Germinal center (tissue), 1 donor: ENCODE measurements around the gene SAE1.

Experiments used
- DNase-seq: peaks from one replicate; pipeline ENCODE4 v3.0.0; 2012; ENCODE audit warnings: mixed read lengths, low spot score

The SAE1 gene

DNA sequence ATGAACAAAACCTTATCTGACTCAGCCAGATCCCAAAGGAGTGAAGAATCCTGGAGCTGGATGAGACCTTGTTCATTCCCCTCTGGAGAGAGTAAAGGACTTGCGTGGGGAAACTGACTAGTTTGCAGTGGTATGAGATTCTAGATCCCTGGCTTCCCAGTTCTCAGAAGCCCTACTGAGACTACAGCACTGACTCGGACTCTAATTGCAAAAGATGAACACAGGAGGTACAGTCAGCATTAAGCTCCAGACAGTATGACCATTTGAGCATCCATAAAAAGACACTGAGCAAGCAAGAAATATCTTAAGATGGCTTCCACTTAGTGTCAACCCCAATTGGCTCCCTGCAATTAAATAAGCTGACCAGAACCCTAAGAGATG, 23.8 kb upstream of the SAE1 start:
- DNase-seq = no peak

- DNase-seq = no peak
Measured at GRCh38 chr19:47107202-47107952, 23.3 kb upstream of the SAE1 start.

DNA sequence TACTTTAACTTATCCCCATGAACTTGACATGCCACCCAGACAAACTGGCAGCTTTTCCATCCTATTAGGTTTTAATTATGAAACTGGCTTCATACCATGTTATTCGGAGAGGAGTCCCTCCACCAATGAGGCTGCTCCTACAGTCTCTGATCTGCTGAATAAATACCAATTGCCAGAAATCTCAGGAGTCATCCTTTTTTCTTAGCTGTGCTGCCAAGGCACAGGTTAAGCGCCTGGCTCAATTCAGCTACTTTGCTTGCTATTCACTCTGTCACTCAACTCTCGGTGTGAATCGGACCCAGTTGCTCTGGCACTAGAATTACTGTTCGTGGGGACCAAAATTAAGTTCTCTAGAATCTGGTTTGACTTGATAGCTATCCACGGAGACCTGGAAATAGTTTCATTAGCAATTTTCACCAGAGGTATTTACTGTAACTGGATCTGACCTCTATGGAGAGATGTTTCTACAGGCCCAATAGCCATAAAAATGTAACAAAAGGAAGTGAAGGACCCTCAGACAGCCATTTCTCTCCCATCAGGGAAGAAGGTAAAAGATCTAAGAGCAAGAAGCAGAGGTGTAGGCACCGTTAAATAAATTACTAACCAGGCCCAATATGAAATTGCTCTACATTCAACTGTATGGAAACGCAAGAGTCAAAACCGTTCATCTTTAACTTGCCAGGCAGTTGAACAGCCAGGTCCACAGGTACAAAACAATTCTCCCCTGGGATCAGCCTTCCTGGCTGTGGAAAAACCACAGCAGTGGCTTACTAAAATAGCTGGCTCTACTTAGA, 22.5 kb upstream of the SAE1 start:
- no peak for DNase-seq

- no peak for DNase-seq
Measured at GRCh38 chr19:47109177-47109540, 21.5 kb upstream of the SAE1 start.

- no peak for DNase-seq
Measured at GRCh38 chr19:47109541-47110375, 20.9 kb upstream of the SAE1 start.

DNA sequence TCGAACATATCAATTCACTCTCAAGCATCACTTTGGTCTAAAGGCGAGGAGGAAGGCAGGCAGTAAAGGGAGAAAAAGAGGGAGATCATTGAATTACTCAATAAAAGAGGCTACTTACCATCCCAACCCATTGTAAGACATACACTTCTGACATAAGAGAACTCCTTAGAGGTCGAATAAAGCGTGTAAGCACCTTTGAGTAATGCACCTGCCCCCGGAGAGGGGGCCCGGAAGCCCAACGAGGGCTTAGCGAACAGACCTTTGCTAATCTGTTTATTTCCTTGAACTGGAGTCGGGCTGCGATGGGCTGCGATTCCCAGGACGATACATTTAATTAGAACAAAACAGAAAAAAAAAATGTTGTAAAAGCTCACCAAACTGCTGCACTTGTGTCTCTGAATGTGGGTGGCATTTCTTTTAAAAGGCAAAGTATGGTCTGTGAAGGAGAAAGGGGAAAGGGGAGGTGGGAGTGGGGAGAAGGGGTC, 20.1 kb upstream of the SAE1 start:
- no peak for DNase-seq

DNA sequence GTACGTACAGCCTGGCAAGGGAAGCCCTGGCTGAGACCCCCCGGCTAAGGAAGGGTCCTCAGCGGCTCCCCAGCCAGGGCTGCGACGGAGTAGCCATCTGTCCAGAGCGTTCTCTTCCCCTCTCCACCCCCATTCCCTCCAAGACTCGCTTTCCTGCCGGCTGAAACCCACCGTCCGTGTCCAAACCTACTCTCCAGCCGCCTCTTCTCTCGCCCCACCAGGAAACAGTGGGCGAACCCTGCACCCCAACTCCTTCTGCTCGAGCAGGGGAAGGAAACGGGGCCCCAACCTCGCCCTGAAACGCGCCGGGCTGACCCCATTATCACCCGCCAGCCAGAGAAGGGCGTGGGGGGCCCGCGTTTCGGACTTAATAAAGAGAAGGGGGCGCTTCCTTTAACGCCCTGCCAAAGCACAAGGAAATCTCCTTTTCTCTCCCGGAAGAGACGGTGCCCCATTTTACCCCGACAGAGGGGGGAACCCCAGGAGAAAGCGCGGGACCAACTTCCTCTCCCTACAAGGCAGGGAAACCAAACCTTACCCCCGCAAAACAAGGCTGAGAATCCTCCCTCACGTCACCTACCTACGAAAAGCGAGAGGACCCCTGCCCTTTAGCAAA, 19.5 kb upstream of the SAE1 start:
- DNase-seq = peak; percentile 44

- no peak for DNase-seq
Measured at GRCh38 chr19:47111682-47112165, 18.9 kb upstream of the SAE1 start.

DNA sequence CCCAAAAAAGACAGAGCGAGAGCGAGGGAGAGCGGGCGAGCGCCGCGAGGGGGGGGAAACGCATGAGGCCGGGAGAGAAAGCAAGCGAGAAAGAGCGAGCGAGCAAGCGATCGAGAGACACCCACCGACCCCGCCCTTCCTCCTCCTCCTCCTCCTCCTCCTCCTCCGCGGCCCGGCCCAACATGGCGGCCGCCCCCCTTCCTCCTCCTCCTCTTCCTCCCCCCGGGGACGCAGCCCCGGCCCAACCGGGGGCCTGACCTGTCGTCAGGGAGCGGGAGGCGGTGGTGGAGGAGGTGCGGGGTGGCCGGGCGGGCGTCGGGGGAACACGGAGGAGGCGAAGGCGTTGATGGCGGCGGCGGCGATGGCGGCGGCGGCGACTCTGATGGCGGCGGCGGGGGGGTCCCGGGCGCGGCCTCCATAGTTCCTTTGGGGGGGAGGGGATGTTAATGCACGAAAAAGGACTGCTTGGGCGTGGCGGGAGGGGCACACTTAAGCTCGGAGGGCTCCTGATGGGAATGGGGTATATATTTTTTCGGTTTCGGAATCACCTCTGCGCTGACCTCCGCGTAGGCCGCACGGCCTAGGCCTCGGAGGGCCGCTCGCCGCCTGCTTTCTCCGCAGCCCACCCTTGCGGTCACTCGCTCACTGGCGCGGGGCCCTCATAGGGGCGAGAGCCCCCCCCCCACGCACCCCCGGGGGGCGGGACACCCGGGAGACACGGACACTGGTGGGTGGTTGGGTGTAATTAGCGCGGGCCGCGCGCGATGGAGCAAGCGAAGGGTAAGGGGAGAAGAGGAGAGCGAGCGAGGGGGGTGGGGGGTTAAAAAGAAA, 18.3 kb upstream of the SAE1 start:
- DNase-seq = peak; percentile 82

DNA sequence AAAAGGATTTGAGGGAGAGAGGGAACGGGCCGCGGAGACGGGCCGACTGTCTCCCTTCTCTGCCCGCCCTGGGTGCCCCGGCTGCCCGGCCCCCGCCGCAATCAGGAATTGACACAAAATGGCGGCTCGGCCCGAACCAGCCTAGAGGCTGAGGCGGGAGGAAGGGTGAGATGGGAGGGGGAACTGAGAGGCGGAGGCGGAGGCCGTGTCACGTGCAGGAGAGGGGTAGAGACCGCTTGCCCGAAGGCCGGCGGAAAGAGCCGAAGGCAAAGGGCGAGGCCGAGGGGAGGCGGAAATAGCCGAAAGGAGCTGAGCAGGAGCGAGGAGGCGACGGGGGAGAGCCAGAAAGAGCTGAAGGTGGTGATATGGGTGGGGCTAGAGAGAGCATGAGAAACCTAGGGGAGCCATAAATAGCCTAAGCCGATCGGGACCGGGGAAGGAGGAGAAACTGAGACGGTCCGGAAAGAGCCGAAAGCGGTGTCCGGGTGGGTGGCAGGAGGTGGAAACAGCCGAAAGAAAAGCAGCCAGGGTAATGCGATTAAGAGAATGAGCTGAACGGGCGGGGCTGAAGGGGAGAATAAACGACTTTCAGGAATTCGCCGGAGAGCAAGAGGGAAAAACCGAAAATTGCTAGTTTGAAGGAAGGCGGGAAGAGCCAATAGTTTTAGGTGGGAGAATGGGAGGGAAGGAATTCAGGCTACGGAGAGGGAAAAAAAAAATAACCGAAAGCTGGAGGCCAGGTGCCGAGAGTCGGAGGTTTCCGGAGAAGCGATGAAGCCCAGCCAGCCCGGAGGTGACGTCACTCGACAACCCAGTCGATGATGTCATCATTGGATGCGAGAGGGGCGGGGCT, 17.4 kb upstream of the SAE1 start, which contains the start of gene ZC3H4:
TSS of gene ZC3H4 (minus strand) at position 780 of the 853 bp plus-strand sequence. CDS start 1,192 bp downstream, outside the sequence.
- peak; percentile 94 for DNase-seq

DNA sequence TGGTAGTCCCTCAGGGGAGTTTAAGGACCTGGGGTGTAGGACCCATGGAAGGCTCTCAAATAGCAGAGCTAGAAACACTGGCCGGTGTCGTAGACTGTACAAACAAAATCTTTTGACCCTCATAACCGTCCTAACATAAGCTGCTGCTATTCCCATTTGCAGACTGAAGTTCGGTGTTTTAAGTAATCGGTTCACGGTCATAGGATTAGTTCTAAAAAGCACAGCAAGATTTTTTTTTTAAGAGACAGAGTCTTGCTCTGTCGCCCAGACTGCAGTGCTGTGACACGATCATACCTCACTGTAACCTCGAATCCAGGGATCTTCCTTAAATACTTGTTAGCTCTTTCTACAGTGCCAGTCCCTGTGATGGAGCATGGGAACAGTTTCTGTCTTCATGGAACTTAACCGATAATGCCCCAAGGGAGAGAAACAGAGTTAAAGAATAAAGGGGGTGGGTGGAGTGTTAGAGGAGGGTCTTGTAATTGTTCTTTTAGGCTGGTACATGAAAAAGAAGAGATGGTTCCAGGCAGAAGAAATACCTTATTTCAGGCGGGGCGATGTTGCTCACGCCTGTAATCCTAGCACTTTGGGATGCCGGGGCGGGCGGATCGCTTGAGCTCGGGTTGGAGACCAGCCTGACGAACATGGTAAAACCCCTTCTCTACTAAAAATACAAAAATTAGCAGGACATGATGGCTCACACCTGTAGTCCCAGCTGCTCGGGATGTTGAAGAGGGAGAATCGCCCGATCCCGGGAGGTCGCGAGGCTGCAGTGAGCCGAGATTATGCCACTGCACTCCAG, 16.6 kb upstream of the SAE1 start:
- no peak for DNase-seq

GRCh38 chr19:47120470-47121067, 10.1 kb upstream of the SAE1 start:
- DNase-seq = no peak

DNA sequence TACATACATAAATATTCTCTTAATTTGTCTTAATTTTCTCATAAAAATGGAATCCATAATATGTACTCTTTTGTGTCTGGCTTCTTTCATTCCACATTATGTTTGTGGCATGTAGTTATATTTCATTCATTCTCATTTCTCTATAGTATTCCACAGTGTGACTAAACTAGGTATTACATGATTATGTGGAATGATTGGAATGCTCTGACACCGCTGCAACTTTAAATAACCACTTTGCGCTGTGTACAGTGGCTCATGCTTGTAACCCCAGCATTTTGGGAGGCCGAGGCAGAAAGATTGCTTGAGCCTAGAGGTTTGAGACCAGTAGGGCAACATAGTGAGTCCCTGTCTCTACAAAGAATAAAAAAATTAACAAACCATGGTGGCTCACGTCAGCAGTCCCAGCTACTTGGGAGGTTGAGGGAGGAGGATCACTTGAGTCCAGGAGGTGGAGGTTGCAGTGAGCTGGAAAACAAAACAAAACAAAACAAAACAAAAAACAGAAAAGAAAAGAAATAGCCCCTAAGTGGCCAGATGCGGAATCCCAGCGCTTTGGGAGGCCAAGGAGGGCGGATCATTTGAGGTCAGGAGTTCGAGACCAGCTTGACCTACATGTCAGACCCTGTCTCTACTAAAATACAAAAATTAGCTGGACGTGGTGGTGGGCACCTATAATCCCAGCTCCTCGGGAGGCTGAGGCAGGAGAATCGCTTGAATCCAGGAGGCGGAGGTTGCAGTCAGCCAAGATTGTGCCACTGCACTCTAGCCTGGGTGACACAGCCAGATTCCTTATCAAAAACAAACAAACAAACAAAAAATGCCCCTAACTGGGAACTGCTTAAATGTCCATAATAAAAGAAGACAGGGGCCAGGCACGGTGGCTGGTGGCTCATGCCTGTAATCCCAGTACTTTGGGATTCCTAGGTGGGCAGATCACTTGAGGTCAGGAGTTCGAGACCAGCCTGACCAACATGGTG, 8.0 kb upstream of the SAE1 start:
- DNase-seq = no peak

DNA sequence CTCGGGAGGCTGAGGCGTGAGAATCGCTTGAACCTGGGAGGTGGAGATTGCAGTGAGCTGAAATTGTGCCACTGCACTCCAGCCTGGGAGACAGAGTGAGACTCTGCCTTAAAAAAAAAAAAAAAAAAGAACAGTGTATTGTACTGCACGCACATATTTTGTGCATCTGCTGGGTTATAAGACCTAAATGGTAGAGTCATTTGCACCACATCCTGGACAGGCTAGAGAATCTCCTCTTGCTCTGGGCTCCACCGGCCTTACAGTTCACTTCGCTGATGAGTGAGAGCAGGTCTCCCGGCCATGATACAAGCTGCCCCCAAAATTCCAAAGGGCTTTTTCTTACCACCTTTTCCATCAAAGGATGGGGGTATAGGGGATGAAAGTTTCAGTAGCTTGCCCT, 7.2 kb upstream of the SAE1 start:
- no peak for DNase-seq

DNA sequence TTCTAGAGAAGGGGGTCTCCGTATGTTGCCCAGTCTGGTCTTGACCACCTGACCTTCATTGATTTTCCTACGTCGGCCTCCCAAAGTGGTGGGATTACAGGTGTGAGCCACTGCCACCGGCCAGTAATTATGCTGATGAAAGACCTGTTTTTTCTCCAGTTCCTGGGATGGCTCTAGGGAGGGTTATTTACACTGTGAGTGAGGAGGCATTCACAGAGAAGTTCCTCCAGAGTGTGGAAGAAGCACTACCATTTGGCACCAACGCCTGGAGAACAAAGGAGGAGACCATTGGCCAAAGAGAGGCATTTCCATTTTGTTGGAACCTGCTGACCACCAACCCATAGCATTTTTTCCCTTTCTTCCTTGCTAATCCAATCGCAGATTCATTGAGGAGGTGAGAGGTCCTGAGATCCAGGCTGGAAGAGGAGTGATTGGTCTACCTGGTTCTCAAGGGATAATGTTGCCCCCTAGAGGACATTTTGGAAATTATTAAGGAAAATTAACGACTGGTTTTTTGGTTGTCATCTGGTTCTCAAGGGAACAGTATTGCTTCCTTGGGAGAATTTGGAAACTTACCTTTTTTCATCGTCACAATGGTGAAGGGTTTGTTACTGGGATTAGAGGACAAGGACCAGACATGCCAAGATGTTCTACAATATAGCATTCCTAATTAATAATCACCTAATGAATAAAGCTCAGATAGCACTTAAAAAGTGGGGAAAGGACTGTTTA, 5.5 kb upstream of the SAE1 start:
- peak; percentile 62 for DNase-seq

- no peak for DNase-seq
Measured at GRCh38 chr19:47125669-47125938, 5.0 kb upstream of the SAE1 start.

- DNase-seq = no peak
Measured at GRCh38 chr19:47129579-47129978, 1.1 kb upstream of the SAE1 start.
